ENCODE measurements around the gene TRIM65.

DNA sequence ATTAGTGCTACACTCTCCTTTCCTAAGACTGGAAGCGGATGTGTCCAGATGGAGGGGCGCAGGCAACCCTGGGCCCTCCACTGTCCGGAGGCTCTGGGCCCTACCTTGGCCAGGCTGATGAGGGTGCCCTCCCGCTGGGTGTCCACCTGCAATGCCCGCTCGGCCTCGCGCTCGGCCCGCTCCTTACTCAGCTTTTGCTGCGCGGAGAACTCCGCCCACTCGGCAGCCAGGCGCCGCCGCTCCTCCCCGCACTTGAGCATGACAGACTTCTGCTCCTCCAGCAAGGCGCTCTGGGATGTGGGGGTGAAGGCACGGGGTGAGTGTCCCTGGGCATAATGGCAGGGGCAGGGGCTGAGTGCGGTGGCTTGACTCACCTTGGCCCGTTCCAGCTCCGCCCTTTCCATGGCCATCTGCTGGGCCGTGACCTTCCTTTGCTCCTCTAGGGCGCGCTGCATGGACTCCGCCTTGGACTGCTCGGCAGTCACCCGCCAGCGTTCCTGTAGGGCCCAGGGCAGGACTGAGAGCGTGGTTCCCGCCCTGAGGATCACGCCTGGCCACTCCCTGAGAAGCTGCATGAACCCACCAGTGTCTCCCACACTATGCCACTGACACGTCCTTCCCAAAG, 18.0 kb upstream of the TRIM65 start:
- no peak for TF ChIP-seq EZH2 (IDR thresholded peaks at IDR 0.05)
- TF ChIP-seq POLR2AphosphoS5 (IDR thresholded peaks at IDR 0.05; ENCODE audit: borderline replicate concordance, low read depth, low read length): no peak
- TF ChIP-seq FOXP2 (optimal IDR thresholded peaks at IDR 0.05; ENCODE audit: control extremely low read depth, extremely low read length, insufficient read depth): no peak
